HG02981 (cell line): ENCODE results near the gene CIC.

Experiments
- ATAC-seq: cut with Tn5 transposase; IDR thresholded peaks from one replicate; pipeline ENCODE4 v1.9.1; 2021; ENCODE audit warnings: mild to moderate bottlenecking, moderate library complexity; ENCODE audit not compliant: unreplicated experiment

The CIC gene

DNA sequence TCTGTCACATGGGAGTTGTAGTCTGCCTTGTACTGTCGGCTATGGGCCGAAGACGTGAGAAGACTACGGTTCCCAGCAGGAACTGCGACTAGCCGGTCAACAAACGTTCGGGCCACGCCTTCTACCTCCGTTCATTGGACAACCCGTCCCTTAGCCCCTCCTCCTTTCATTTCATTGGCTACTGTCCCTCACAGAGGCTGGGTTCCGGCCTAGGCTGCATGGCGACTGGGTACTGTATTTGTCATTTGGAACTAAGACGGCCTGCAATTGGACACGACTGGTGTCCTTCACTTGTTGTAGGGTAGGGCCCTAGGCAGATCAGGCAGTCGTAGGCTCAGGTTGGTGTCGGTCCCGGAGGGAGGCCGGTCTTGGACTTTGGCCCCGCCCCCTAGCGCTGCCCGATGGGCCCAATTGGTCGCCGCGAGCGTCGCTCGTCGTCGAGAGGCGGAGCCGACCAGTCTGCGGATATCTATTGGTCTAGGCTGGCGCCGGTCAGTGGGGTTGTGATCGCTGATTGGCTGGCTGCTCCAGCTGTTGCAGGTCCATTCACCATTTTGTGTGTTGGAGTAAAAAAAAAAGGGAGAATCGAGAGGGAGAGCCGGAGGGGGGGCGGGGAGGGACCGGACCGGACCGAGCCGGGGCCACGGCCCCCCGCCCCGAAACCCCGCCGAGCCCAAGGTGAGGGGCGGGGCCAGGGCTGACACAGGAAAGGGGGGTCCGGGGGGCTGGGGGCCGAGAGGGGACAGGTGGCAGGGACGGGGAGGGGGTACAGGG lies at the start of gene CIC:
TSS of gene CIC (plus strand) at position 549 of the 774 bp plus-strand sequence. CDS start 2,532 bp downstream, outside the sequence.
- peak; percentile 73 for ATAC-seq

GRCh38 chr19:42219812-42220750 lies 49.0 kb upstream of the CIC start, which contains the start of gene ZNF526:
Gene ZNF526, plus strand, starts transcription at chr19:42220312. Its CDS starts 4,092 bp downstream, at chr19:42224404.
- ATAC-seq, result peak; percentile 68

- ATAC-seq, result no peak
Observed at GRCh38 chr19:42220751-42221097, 48.3 kb upstream of the CIC start.

DNA sequence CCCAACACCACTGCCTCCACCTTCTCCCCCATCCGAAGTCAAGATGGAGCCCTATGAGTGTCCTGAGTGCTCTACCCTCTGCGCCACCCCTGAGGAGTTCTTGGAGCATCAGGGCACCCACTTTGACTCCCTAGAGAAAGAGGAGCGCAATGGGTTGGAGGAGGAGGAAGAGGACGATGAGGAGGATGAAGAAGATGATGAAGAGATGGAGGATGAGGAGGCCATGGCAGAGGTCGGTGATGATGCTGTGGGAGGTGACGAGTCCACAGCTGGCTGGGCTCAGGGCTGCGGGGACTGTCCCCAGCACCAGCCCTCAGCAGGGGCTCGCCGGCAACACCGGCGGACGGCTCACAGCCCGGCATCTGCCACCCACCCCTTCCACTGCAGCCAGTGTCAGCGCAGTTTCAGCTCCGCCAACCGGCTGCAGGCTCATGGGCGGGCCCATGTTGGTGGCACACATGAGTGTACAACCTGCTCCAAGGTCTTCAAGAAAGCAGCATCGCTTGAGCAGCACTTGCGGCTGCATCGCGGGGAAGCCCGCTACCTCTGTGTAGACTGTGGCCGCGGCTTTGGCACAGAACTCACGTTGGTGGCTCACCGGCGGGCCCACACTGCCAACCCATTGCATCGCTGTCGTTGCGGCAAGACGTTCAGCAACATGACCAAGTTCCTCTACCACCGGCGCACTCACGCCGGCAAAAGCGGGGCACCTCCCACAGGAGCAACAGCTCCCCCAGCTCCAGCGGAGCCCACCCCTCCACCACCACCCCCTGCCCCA lies 43.9 kb upstream of the CIC start:
- ATAC-seq, result no peak

GRCh38 chr19:42225718-42226292 lies 43.2 kb upstream of the CIC start:
- ATAC-seq, result no peak

GRCh38 chr19:42226886-42227285 lies 42.2 kb upstream of the CIC start:
- ATAC-seq, result no peak

DNA sequence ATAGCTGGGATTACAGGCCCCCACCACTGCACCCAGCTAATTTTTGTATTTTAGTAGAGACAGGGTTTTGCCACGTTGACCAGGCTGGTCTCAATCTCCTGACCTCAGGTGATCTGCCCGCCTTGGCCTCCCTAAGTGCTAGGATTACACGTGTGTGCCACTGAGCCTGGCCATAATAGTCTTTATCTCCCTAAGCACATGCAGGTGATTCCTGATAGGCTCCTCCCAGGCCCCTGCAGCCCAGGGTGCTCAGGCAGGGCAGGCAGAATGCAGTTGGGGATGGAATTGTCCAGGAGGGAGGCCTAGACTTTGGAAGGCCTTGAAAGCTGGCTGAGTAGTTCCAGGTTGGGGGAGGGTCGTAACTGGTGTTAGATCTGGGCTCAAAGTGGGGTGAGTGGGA lies 40.4 kb upstream of the CIC start:
- no peak for ATAC-seq

DNA sequence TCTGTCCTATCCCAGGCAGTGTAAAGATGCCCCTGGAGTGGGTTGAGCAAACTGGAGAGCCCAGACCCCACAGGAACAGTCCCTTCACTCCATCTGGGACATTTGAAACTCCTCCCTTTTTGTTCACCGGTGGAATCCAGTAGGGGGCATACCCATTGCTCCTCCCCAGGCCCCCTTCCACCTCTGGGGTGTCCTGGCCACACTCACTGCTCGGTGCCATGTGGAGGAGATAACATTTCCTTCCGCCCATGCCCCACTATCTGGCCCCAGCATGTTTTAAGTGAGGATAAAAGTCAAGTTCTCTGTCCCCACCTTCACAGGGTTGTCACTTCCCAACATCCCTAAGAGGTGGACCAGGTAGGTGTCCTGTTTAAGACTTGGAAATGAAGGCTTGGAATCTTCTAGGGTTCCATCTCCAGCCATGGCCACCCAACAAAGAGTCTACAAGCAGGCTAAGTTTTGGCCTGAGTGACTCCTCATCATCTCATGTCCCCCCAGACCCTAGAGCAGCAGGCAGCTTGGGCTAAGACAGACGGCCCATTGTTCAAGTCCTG lies 39.7 kb upstream of the CIC start:
- ATAC-seq, result no peak

DNA sequence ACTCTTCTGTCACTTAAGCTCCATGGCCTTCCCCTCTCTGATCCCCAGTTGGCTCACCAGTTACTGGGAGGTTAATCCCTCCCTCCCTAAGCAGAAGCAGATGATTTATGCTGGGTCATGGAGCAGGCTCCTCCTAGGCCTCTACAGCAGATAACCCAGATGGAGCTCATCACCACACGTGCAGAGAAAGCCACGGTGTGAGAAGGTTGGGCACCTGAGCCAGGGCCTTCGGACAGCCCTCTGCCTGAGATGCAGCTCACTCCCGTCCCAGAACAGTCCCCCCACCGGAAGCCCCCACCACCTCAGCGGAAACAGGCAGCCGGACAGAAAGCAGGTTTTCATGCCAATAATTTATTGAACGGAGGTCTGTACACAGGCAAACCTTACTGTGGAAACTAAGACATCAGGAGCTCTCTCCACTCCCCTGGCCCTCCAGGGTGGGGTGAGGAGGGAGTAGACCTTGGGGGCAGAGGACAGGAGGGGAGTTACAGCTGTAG lies 39.1 kb upstream of the CIC start:
- no peak for ATAC-seq

GRCh38 chr19:42230571-42230970 lies 38.5 kb upstream of the CIC start:
- ATAC-seq, result no peak

DNA sequence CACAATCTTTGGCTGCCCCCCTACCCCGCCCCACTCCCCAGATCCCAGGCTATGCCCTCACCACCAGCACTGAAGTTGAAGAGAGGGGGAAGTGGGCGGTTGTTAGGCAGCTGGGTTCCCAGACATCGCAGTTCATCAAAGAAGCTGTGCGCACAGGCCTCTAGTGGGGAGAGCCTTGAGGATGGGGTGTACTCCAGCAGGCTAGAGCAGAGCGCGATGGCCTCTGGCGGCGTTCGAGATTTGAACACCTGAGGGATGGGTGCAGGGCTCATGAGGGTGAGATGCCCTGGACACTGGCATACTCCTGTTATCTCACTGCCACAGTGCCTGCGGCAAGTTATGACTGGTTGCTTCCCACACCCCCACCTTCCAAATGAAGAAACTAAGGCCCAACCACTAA lies 36.6 kb upstream of the CIC start:
- ATAC-seq, result no peak

GRCh38 chr19:42233106-42233505 lies 35.9 kb upstream of the CIC start:
- ATAC-seq, result no peak

- ATAC-seq, result no peak
Observed at GRCh38 chr19:42233678-42234292, 35.3 kb upstream of the CIC start.

DNA sequence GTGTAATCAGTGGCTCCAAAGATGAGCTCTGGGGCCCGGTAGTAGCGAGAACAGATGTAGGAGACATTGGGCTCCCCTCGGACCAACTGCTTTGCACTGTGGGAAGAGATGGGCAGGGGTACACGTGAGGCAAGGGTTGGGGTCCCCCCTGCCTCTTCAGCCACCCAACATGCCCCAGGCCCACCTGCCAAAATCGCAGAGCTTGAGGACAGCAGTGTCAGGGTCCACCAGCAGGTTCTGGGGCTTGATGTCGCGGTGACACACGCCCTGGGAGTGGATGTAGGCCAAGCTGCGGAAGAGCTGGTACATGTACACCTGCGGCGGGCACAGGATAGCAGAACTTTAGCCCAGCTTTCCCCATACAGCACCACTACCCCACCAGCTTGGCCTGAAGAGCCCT lies 34.7 kb upstream of the CIC start:
- ATAC-seq, result no peak

DNA sequence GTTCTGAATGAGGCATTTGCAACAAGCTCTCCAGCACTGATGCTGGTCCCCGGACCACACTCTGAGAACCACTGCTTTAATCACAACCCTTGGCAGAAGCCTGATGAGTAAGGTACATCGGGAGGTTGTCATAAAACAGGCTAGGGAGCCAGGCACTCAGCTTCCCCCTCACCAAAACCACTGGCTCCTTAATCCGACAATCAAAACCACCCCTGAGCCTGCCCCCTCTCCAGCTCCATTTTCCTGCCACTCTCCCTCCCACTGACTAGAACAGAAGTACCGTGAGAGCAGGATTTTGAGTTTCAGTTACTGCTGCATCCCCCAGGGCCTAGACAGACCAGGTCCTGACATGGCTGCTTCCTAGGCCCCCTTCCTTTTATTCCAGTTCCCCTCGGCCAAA lies 33.9 kb upstream of the CIC start:
- ATAC-seq, result no peak

DNA sequence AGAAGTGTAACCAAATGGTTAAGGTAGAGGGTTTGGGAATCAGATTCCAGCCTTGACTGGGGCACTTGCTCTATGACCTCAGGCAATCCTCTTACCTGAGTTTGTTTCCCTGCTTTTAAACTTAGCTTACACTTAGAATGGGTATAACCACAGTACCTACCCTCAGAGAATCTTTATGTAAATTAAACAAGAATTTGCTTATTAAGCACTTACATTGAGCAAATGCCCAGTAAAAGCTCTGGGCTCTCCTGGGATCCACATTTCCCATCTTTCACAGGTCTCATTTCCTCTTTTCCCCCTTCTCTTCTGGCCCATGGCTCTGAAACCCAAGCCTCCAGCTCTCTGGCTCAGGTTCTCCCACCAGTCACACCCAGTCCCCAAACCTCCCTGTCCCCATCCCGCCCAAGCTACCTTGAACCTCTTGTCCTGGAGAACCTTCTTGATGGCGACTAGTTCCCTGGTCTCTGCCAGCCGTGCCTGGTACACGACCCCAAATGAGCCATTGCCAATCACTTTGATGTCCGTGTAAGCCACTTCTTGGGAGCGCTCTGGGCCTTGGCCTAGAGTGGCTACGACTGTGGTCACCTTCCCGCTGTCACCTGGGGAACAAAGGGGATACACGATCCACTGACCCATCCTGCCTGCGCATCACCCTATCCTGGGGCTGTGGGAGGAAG lies 29.4 kb upstream of the CIC start:
- ATAC-seq, result no peak

DNA sequence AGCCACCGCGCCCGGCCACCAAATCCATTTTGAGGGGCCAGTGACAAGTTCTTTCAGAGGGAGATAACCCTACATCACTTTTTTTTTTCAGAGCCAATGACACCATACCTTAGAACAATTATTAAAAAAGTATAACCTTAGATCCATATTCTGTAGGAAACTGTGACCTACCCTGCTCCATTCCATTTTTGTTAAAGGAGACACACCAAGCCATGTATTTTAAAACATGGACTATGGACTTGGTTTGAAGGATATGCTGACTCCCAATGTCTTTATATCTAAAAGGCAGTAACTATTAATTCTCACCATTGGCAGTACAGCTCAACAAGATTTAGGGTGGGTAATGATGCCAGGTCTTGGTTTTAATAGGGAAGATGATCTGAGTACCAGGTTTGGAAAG lies 27.8 kb upstream of the CIC start:
- no peak for ATAC-seq

DNA sequence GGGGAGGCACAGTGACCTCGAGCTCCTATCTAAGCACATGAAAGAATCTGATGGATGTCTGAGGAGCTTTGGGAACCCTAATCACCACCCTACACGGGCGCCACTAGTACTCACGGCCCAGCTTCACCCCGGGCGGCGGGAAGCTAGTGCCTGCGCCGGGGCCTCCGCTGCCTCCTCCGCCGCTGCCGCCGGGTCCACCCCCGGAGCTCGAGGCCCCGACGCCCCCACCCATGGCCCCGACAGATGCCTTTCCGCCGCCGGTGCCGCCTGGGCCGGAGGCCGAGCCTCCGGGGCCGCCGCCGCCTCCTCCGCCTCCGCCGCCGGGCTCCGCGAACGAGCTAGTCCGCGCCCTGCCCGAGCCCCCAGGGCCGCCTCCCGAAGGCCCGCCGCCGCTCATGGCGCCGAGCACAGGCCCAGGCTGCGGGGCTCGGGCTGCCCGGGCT lies 27.0 kb upstream of the CIC start:
- no peak for ATAC-seq
